Activated CD4-positive, CD25-positive, alpha-beta regulatory T cell treated with anti-CD3 and anti-CD28 coated beads, Interleukin-2, amount 50 U/mL, for 16 hours (primary cell): ENCODE results near the gene STX2.

Experiments used
- DNase-seq: peaks from one replicate; pipeline ENCODE4 v3.0.0-alpha.2; 2020; ENCODE audit warnings: low read depth, low spot score

STX2 gene

DNA sequence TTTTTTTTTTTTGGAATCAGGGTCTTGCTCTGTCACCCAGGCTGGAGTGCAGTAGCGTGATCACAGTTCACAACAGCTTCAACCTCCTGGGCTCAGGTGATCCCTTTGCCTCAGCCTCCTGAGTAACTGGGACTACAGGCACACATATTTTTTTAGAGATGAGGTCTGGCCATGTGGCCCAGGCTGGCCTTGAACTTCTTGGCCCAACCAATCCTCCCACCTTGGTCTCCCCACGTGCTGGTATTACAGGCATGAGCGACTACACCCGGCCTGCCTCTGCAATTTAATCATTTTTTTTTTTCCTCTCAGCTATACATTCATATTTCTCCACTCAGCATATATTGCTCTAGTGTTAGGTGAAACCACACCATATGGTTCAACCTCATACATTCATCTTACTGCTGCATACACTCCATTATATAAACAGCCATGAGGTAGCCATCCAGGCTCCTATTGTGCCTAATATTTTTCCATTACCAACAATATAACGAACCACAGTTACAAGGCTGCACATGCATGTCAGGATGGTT, 7.1 kb downstream of the STX2 start:
- DNase-seq = no peak

GRCh38 chr12:130831246-130831645, 7.8 kb downstream of the STX2 start:
- no peak for DNase-seq

DNA sequence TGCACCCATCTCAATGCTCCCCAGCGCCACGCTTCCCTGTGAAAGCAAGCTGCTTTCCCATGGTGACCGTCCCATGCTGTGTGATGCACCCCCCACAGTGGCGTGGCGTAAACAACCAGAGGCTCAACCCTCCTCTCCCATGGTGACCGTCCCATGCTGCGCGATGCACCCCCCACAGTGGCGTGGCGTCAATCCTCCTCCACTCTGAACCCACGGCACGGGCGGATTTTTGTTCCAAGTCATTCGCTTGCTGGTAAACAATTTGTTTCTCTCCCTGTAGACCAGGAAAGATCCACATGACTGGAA, 8.9 kb downstream of the STX2 start:
- DNase-seq = no peak

DNA sequence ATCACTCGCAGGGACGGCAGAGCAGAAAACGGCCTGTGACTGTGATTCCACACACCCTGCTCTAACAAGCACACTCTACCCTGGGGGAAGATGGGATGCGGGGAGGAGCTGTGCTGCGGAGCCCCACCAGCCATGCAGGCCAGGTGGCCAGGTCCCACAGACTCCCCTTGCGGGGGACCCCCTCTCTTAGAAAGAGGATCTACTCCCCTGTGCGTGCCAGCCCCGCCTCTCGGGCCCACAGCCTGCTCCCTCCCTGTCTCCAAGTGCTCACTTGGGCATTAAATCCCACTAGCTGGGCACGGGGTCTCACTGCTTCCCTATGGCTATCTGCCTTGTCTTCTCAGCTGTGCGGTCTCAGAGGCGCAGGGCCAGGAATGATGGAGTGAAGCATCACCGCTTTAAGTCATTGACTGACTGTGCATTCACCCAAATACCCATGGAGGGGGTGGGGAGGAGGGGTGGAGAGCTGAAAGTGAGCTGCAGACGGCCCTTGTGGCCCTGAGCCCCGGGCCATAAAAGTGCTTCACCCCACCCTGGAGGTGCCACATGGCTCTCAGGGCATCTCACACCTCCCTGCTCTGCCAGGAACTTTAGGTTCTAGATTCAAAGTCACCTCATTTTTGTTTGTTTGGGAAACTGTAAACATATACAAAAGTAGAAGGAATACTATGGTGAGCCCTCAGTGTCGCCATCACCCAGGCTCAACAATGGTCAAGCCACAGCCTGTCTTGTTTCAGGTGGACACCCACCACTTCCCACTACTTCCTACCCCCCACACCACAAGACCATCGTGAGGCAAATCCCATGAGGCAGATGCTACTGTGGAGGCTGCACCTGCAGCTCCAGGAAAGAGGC, 9.4 kb downstream of the STX2 start:
- DNase-seq = no peak

DNA sequence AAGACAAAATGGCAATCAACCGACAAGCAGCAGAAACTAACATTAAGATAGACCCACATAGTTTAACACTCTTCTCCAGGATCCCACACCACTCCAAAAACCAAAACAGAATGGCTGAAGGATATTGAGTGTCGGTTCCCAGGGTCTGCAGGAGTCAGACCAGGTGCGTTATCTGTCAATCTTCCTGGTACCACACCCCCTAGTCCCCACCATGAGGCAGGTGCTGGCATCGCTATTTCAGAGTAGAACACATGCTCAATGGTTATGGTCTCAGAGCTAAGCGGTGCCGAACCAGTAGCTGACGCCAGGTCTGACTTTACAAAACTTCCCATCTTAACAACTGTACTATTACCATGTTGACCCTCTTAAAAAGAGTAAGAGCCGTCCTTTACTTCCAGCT, 10.2 kb downstream of the STX2 start:
- no peak for DNase-seq

- no peak for DNase-seq
Measured at GRCh38 chr12:130827432-130827831, 11.6 kb downstream of the STX2 start.

DNA sequence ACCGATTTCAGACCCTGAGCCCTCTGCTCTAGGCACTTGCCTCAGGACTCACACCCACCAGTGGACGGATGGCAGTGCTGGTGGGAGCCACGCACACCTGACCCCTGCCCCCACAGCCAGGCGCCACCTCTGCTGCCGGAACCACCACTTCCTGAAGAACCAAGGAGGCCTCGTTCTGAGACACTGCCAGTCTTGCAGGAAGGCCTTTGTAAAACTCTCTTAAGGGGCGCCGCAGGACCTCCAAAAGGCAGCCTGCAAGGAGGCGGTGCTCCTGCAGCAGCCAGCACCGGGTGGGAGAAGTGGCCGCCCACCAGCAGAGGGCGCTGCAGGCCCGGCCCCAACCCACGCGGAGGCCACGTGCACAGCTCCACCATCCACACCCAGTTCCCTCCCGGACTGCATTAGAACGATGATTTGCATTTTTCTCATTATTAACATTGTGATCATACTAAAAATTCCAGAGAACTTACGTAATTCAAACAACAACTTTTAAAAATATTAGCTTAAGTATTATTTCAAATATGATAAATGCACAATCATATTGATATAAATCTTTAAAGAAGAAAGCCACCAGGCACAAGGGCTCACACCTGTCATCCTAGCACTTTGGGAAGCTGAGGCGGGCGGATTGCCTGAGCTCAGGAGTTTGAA, 12.8 kb downstream of the STX2 start:
- DNase-seq = peak; percentile 25

DNA sequence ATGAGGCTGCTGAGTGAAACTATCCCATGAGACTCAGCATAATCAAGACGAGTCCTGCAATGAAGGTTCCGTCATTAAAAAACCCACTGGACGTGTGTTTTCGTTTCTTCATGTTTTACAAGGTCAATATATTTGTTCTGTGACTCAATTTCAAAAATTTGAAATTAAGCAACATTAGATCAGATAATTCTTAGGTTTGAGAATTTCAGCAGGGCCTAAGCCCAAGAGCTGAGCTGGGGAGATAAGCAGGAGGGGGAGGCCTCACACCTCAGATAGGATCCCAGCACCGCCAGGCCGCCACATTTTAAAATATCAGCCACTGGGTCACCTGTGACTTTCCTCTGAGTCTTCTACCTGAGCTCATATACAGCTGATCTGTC, 13.3 kb downstream of the STX2 start:
- no peak for DNase-seq

- no peak for DNase-seq
Measured at GRCh38 chr12:130819681-130820080, 19.4 kb downstream of the STX2 start.

DNA sequence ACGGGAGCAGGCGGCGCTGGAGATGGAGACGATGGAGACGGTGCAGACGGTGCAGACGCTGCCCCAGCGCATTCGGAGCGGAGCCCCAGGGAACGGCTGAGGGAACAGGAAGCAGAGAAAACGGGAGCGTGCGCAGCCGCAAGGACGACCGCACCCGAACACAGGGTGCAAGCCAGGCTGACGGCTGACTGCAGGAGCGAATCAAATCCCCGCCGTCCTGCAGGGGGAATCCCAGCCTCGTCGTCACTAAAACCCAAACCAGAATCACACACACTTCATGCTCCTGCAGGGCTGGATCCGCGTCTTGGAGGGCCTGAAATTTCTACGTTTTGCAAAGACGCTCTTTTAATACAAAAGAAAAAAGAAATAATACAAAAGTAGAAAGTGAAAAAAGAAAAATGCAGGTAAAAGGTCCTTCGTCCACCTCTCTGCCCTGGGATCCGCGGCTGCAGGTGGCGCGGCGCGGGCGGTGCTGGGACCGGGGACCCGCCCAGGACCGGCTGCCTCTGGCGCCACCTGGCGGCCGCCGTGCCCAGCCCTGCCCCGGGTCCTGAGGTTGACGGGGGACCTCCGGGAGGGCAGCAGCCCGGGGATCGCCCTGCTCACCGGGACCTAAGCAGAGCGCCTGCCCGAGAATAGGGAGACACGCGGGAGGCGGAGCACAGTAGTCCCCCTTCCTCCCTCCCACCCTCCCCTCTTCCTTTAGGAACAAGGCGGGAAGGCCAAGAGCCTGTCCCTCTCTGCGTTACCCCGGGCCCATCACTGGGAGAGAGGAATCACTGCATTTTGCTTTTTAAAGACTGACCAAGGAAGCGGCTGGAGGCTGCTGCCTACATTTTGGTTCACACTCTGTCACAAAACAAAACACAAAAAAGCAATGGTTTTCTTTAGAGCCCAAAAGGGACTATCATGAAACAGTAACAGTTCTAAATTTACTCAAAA, 20.1 kb downstream of the STX2 start:
- DNase-seq = peak; percentile 48

- DNase-seq = no peak
Measured at GRCh38 chr12:130818272-130818634, 20.8 kb downstream of the STX2 start.

DNA sequence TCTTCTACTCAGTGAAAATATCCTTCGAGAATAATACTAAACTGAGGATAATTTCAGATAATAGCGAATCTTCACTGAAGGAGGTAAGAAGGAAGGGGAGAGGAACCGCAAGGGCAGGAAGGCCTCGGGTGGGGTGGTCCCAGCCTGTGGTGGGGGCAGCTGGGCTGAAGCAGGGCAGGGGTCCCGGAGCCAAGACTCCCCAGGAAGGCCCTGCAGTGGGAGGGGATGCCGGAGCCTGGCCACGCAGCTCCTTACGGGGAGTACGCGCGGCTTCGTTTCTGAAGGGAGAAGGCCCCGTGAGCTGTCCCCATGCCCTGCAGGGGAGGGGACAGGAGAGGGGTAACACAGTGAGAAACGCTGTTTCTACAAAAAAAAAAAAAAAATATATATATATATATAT, 21.2 kb downstream of the STX2 start:
- no peak for DNase-seq

DNA sequence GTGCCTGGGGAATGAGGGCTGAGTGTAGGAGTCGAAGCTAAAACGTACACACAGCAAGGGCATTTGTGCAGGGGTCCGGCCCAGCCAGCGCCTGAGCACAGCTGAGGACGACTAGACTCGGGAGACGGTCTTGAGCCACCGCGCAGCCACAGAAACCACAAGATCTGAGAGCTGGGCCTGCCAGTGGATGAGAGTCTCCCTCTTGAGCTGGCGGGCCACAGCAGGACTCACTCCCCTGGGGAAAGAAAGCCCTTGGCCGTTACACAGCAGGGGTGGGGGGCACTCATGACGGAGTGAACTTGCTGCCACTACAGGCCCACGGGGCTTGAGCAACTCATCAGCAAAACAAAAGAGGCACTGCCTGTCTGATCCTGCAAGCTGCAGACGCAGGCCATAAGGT, 23.0 kb downstream of the STX2 start:
- DNase-seq = no peak

- no peak for DNase-seq
Measured at GRCh38 chr12:130815028-130815741, 23.9 kb downstream of the STX2 start.

DNA sequence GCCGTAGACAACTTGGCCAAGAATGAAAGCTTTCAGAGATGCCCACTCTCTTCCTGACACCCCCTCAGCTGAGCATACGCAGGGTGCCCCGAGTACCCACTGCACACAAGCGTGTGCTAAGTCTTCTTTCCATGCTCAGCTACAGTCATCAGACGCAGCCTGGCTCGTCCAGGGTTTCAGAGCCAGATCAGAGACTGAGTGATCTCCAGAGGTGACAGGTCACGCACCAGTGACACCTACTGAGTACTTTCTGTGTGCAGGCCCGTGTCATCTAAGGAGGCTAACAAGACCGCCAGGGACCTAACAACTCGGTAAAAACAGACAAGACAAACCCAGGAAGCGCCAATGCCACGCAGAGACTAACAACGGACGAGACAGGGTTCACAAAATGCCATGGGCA, 25.1 kb downstream of the STX2 start:
- DNase-seq = no peak

GRCh38 chr12:130813436-130813835, 25.6 kb downstream of the STX2 start:
- DNase-seq = no peak

DNA sequence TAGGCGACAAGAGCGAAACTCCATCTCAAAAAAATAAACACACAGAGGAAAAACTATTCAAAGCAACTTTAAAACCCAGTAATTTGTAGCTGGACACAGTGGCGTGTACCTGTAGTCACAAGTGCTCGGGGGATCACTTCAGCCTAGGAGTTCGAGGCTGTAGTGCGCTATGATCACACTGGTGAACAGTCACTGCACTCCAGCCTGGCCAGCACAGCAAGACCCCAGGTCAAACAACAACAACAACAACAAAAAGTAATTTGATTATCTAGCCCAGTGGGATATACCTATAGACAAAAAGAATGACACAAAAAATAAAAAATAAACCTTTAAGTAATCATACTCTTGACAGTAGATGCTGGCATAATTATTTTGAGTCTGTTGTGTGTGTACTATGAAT, 29.3 kb downstream of the STX2 start:
- no peak for DNase-seq

GRCh38 chr12:130807309-130807708, 31.7 kb downstream of the STX2 start:
- no peak for DNase-seq

DNA sequence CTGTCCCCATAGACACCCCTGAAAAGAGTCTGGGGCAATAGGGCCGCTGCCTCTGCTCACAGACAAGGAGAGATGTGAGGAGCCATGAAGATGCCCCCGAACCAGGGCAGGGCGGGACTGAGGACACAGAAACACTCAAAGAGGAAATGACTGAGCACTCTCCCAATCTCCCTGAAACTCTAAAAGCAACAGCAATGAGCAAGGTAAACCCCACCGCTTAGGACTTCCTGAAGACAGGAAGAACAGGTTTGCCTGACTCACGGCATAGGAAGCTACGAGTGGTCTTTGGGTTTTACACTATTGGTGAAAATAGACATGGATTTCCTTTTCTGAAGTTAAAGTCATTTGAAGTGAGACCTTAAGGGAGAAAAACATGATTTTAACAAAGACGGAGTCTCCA, 32.5 kb downstream of the STX2 start:
- DNase-seq = no peak

- DNase-seq = no peak
Measured at GRCh38 chr12:130805635-130806034, 33.4 kb downstream of the STX2 start.

- DNase-seq = no peak
Measured at GRCh38 chr12:130804216-130804615, 34.8 kb downstream of the STX2 start.

DNA sequence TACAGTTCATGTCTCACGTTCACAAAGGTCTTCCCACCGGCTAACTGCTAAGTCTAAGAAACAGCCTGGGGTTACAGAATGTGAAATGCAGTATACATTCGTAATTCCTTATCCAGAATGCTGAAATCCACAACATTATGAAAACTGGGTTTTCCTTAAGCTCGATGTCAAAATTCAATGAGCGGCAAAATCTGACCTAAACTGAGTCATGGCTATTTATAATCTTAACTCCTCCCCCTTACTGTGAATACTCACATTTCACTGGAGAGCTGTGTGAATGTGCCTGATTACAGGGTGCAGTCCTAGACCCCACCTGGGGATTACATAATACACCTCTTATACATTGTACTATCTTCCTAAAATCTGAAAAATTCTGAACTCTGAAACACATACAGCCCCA, 35.3 kb downstream of the STX2 start:
- DNase-seq = no peak
